ENCODE results near the gene CDCA8. TPM values are rescaled to one million over a fixed set of nuclear protein-coding genes. Genes with fewer than 3 reads are reported as not detected.

Gene CDCA8
- total and polyA plus RNA-seq, 3 experiments from 2014 or later: 2.4 to 39.6 (median 37.4) TPM

DNA sequence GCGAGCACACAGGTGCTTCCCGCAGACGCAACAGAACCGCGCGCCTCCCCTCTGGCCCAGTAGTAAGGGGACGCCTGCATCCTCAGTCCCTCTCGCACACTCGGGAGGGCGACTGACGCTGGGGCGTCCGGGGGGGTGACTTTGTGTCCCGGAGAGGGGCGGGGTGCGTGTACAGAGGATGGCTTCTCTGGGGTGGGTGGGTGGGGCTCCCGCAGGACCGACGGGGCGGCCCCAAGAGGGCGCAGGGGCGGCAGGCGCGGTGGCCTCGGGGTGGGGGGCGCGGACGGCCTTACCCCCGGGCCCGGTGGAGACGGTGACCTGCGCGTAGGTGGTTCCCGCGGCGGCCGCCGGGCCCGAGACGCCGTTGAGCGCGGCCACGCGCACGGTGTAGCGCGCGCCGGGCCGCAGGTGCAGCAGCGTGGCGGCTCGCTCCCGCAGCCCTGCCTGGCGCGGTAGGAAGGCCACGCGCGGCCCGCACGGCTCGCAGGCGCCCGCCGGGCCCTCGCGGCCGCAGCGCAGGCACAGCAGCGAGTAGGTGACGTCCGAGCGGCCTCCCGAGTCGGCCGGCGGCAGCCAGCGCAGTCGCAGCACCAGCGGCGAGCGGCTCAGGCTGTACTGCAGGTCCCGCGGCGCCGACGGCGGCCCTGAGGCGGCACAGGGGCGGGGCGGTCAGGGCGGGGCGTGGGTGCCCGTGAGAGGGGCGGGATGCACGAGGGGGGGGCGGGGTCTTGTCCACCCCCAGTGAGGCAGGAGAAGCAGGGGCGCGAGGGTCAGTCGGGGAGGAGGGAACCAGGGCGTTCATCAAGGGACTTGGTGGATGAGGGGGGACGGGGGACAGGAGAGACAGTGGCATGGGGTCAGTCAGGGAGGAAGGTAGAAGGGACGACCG, 60.5 kb downstream of the CDCA8 start:
- no peak for DNase-seq
- peak overlapping the region; percentile 57 to 92 (median 72) for H3K4me3 Mint-ChIP-seq
- peaks cover 10% of the 10 kb centered on the region for H3K27me3 ChIP-seq (ENCODE audit: insufficient read depth, low read length, poor library complexity, severe bottlenecking)
- ChIA-PET CTCF (no interaction called here), POLR2A (no interaction called here)
- no peak overlapping the region for H3K27ac Mint-ChIP-seq
- H3K27ac ChIP-seq (ENCODE audit: low read depth, low read length): no peak overlapping the region
- peaks cover 8 to 15% (median 10%) of the 10 kb centered on the region in 3 donors for H3K4me1 Mint-ChIP-seq
- peaks cover 18 to 39% of the 10 kb centered on the region in 2 donors for H3K27me3 Mint-ChIP-seq
- H3K36me3 ChIP-seq (ENCODE audit: insufficient read depth, low read length): no peaks in the 10 kb centered on the region
- H3K4me3 ChIP-seq (ENCODE audit: low read length): no peak overlapping the region
- no peaks in the 10 kb centered on the region for H3K9me3 Mint-ChIP-seq
- H3K36me3 Mint-ChIP-seq: no peaks in the 10 kb centered on the region
- no peaks in the 10 kb centered on the region for H3K9me3 ChIP-seq (ENCODE audit: low read length)
- H3K4me1 ChIP-seq (ENCODE audit: insufficient read depth, low read length): no peaks in the 10 kb centered on the region

DNA sequence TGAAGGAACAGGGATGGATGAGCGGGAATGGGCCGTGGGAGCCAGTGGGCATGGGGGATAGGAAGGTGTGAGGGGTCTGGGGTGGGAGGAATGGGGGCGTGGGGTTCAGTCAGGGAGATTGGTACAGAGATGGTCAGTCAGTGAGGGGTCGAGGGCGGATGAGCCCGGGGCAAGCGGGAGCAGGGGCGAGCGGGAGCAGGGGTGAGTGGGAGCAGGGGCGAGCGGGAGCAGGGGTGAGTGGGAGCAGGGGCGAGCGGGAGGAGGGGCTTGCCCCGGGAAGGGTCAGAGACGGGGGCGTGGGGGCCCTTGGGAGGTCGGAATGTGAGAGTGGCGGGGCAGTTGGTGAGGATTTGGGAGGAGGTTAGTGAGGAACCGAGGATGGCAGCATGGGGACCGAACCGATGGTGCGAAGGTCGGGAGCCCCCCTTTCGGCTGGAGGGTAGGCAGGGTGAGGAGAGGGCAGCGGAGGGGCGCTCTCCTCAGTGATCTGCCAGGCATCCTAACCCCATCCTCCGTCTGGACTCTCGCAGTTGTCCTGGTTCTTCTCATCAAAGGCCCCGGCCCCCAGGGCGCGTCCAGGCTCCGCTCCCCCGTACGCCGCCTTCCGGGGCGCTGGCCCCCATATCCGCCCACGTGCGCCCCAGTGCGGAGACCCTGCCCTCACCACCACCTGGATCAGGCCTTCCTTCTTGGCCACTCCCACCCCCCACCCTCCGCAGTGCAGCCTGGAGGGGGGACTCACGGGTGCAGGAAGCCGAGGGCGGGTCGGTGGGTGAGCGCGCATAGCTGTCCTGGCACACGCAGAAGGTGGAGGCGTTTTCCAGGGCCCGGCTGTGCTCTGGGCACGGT, 61.4 kb downstream of the CDCA8 start:
- POLR2A ChIA-PET: no interaction called here
- Mint-ChIP-seq H3K4me1 (peaks cover 8 to 15% (median 10%) of the 10 kb centered on the region in 3 donors), H3K27ac (no peak overlapping the region), H3K27me3 (peaks cover 18 to 33% of the 10 kb centered on the region in 2 donors), H3K9me3 (no peaks in the 10 kb centered on the region), H3K36me3 (no peaks in the 10 kb centered on the region), H3K4me3 (peak overlapping the region in 6 of 7 donors; percentile 44 to 79 (median 70))
- Histone ChIP-seq H3K4me3 (ENCODE audit: low read length) (no peak overlapping the region), H3K36me3 (ENCODE audit: insufficient read depth, low read length) (no peaks in the 10 kb centered on the region), H3K27me3 (ENCODE audit: insufficient read depth, low read length, poor library complexity, severe bottlenecking) (peaks cover 10% of the 10 kb centered on the region), H3K4me1 (ENCODE audit: insufficient read depth, low read length) (no peaks in the 10 kb centered on the region), H3K27ac (ENCODE audit: low read depth, low read length) (no peak overlapping the region), H3K9me3 (ENCODE audit: low read length) (no peaks in the 10 kb centered on the region)
- CTCF ChIA-PET: interaction anchor here (1.0 kb wide), 1 partner anchor 11 kb away, joined by 3 read pairs; no protein-coding TSS in a partner anchor
- no peak for DNase-seq

DNA sequence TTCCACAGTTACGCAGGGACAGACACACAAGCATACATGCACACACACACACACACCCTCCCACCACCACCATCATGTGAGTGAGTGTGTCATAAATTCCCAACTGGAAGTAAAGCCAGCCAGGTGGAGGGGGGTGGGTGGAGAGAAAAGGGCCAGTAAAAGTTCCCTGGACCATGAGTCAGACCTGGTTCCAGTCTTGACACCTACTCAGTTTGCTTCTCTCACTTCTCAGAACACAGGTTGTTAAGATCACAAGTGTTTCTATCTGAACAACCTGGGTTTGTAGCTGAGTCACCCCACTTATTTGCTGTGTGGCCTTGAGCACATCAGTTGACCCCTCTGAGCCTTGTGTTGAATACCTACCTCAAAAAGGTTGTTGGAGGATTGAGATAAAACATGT, 63.0 kb downstream of the CDCA8 start:
- Mint-ChIP-seq H3K4me1 (peaks cover 8 to 15% (median 10%) of the 10 kb centered on the region in 3 donors), H3K36me3 (no peaks in the 10 kb centered on the region), H3K9me3 (no peaks in the 10 kb centered on the region), H3K27ac (no peak overlapping the region), H3K4me3 (no peak overlapping the region), H3K27me3 (peaks cover 16 to 25% of the 10 kb centered on the region in 2 donors)
- ChIA-PET POLR2A (no interaction called here), CTCF (no interaction called here)
- DNase-seq: no peak
- Histone ChIP-seq H3K27me3 (ENCODE audit: insufficient read depth, low read length, poor library complexity, severe bottlenecking) (peaks cover 13% of the 10 kb centered on the region), H3K36me3 (ENCODE audit: insufficient read depth, low read length) (no peaks in the 10 kb centered on the region), H3K4me1 (ENCODE audit: insufficient read depth, low read length) (no peaks in the 10 kb centered on the region), H3K4me3 (ENCODE audit: low read length) (no peak overlapping the region), H3K9me3 (ENCODE audit: low read length) (no peaks in the 10 kb centered on the region), H3K27ac (ENCODE audit: low read depth, low read length) (no peak overlapping the region)

DNA sequence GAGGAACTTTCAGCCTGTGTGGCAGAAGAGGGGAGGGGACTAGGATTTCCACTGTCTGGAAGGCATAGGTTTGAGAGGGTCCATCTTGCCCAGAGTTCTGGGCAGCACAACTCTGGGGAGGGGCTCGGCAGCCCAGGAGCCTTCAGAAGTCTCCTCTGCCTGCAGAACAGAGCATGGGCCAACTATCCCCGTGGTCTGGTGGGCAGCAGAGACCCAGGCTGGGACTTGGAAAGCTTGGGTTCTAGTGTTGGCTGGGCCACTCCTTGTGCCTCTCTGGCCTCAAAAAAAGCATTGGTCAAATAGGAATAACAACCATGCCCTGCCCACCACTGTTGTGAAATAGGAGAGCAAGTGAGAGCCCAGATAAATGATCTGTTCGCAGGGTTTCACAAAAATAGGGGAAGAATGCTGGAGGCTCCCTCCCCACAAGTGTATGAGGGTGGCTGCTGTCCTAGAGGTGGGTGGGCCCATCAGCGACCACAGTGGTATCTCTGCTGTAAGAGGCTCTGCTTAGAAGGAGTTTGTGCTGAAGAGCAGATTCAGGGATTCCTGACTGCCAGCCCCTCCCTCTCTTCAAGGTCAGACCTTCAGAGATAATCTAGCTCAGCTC, 63.7 kb downstream of the CDCA8 start:
- Histone ChIP-seq H3K4me3 (ENCODE audit: low read length) (no peak overlapping the region), H3K4me1 (ENCODE audit: insufficient read depth, low read length) (no peaks in the 10 kb centered on the region), H3K27me3 (ENCODE audit: insufficient read depth, low read length, poor library complexity, severe bottlenecking) (peaks cover 13% of the 10 kb centered on the region), H3K27ac (ENCODE audit: low read depth, low read length) (no peak overlapping the region), H3K9me3 (ENCODE audit: low read length) (no peaks in the 10 kb centered on the region), H3K36me3 (ENCODE audit: insufficient read depth, low read length) (no peaks in the 10 kb centered on the region)
- ChIA-PET CTCF (no interaction called here), POLR2A (no interaction called here)
- H3K36me3 Mint-ChIP-seq: no peaks in the 10 kb centered on the region
- H3K9me3 Mint-ChIP-seq: no peaks in the 10 kb centered on the region
- H3K27me3 Mint-ChIP-seq: peaks cover 12 to 20% of the 10 kb centered on the region in 2 donors
- peaks cover 8 to 15% (median 10%) of the 10 kb centered on the region in 3 donors for H3K4me1 Mint-ChIP-seq
- DNase-seq: no peak
- no peak overlapping the region for H3K27ac Mint-ChIP-seq
- no peak overlapping the region for H3K4me3 Mint-ChIP-seq

Other genes starting within 250 kb of the CDCA8 start
- gene ZC3H12A, start 217.9 kb upstream of the CDCA8 start, total RNA-seq: 10 to 100 TPM; 32.7 to 33.8 TPM
- gene ZC3H12A, start 217.9 kb upstream of the CDCA8 start, polyA plus RNA-seq: 11.6 TPM
- gene MEAF6, start 177.8 kb upstream of the CDCA8 start, total RNA-seq: 100 to 1,000 TPM; 102 to 113 TPM
- gene MEAF6, start 177.8 kb upstream of the CDCA8 start, polyA plus RNA-seq: 163 TPM
- gene SNIP1, start 138.2 kb upstream of the CDCA8 start, total RNA-seq: 10 to 100 TPM; 23.4 to 25.8 TPM
- 6.3 TPM for gene SNIP1, start 138.2 kb upstream of the CDCA8 start, polyA plus RNA-seq
- gene DNALI1, start 135.6 kb upstream of the CDCA8 start, total RNA-seq: not detected
- gene DNALI1, start 135.6 kb upstream of the CDCA8 start, polyA plus RNA-seq: 0.09 TPM
- gene GNL2, start 96.6 kb upstream of the CDCA8 start, total RNA-seq: 10 to 100 TPM; 83.4 to 85.3 TPM
- 53.4 TPM for gene GNL2, start 96.6 kb upstream of the CDCA8 start, polyA plus RNA-seq
- gene RSPO1, start 57.6 kb upstream of the CDCA8 start, total RNA-seq: not detected
- not detected for gene RSPO1, start 57.6 kb upstream of the CDCA8 start, polyA plus RNA-seq
- under 1 TPM in 1 of 2 experiments, not detected in 1; 0.04 TPM for gene EPHA10, start 72.6 kb downstream of the CDCA8 start, total RNA-seq
- gene EPHA10, start 72.6 kb downstream of the CDCA8 start, polyA plus RNA-seq: not detected
- 1 to 10 TPM; 8.0 to 9.0 TPM for gene MANEAL, start 101.3 kb downstream of the CDCA8 start, total RNA-seq
- 4.0 TPM for gene MANEAL, start 101.3 kb downstream of the CDCA8 start, polyA plus RNA-seq
- gene C1orf122, start 115.3 kb downstream of the CDCA8 start, total RNA-seq: 10 to 100 TPM; 37.7 to 39.5 TPM
- 29.4 TPM for gene C1orf122, start 115.3 kb downstream of the CDCA8 start, polyA plus RNA-seq
- gene YRDC, start 115.7 kb downstream of the CDCA8 start, total RNA-seq: 10 to 100 TPM; 72.4 to 80.8 TPM
- gene YRDC, start 115.7 kb downstream of the CDCA8 start, polyA plus RNA-seq: 28.7 TPM
- 10 to 100 TPM; 38.0 to 39.1 TPM for gene MTF1, start 167.1 kb downstream of the CDCA8 start, total RNA-seq
- gene MTF1, start 167.1 kb downstream of the CDCA8 start, polyA plus RNA-seq: 21.3 TPM